ENCODE measurements around the gene TRRAP.

Gene TRRAP

DNA sequence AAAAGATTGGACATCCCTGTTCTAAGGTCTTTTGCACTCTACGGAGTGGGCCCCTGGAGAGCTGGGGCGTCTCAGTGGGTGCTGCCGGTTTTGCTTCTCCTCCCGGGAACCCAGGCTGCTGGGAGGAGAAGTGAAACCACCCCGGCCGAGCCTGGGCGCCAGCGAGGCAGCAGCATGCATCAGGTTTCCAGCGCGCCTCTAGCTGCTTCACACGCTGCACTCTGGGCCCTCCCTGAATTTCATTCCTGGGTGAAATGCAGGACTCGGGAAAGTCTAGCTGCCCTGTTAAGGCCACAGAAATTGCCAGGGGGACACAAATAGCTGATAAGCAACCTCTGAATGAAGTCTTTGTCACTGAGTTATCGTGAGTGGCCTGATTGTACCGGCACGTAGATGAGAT, 127.4 kb downstream of the TRRAP start:
- no peak for DNase-seq (ENCODE audit: low read depth)

DNA sequence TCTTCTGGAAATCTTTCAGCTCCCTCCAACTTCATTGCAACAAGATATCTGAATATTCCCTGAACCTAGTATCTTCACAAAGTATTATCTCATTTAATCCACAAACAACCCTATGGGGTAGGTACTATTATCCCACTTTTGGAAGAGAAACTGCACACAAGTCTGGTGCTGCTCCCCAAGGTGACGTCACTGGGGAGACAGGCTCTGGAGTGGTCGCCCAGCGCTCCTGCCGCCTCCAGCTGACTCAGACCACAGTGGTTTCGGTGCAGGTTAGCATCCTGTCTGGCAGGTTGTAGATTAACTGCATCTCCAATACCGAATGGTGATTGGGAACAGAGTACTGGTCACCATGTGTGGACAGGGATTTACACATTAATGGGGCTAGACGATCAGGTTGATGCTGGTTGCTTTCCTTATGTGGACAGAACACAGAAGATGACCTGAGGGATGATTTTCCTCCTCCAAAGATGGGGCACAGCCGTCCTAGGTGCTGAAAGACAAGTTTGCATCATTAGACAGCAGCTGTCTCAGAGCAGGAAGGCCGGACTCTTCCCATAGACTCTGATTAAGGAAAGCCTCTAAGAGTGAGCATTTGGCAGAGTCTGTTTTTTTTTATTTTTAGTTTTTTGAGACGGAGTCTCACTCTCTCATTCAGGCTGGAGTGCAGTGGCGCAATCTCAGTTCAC, 128.6 kb downstream of the TRRAP start:
- no peak for DNase-seq (ENCODE audit: low read depth)

DNA sequence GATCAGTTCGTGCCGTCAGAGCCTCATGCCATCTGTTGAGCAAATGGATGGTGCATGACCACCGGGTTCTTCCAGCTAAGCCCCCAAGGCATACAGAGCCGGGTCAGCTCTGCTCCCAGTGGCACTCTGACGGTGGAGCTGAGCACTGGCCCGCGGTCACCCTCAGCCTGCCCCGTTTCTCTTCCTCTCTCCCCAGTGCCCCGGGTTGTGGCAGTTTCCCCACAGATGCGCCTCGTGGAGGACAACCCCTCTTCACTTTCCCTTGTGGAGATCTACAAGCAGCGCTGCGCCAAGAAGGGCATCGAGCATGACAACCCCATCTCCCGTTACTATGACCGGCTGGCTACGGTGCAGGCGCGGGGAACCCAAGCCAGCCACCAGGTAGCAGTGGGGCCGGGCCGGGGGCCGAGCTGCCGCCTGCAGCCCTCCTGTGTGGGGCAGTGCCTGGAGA, 129.9 kb downstream of the TRRAP start:
- DNase-seq (ENCODE audit: low read depth): no peak

DNA sequence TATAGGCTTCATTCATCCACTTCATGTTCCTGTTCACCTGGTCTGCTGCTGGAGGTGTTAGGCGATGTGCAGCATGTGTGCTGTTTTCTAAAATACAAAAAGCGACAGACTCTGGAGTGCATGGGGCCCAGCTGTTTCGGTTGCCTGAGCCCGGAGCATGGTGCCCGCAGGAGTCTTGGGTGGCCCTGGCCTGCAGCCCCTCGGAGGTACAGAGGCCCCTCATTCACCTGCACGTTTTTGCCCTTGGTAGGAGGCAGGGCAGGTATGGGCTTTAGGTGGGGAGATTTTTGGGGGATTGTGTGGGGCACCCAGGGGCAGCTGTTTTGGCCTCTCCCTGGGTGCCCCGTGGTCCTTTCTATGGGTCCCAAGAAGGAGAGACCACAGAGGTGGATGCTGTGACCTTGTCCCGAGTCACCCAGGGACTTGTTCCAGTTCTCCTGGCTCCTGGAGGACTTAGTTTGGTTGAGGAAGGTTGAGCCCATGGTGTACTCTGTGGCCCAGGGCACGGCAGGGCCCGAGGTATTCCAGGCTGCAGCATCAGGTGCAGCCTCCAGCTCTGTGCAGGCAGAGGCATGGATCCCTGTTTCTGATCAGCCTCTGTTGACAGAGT, 130.7 kb downstream of the TRRAP start:
- no peak for DNase-seq (ENCODE audit: low read depth)

DNA sequence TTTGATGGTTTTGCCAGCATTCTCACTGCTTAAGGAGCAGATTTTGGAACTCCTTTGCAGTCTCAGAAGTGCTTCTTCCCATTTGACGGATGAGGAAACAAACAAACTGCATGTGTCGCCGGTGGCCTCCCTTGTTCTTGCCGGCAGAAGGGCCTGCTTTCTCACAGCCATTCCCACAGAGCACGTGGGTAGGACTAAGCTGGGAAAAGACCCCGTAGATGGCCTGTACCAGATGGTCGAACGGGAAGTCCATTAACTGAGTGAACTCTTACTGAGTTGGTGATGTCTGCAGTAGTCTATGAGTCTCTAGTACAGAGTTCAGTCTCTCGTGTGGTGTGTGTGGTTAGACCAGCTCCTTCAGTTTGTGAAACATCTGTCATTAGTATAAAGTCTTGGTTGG, 131.9 kb downstream of the TRRAP start:
- no peak for DNase-seq (ENCODE audit: low read depth)

DNA sequence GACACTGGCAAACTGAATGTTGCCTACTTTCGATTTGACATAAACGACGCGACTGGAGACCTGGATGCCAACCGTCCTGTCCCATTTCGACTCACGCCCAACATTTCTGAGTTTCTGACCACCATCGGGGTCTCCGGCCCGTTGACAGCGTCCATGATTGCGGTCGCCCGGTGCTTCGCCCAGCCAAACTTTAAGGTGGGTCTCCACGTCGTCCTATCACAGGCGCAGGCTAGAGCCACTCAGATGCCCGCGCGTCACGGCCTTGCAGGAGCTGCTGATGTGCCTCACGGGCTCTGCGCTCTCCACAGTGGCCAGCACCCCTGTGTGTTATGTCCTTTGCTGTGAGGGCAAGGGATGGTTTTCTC, 133.0 kb downstream of the TRRAP start:
- DNase-seq (ENCODE audit: low read depth): no peak

DNA sequence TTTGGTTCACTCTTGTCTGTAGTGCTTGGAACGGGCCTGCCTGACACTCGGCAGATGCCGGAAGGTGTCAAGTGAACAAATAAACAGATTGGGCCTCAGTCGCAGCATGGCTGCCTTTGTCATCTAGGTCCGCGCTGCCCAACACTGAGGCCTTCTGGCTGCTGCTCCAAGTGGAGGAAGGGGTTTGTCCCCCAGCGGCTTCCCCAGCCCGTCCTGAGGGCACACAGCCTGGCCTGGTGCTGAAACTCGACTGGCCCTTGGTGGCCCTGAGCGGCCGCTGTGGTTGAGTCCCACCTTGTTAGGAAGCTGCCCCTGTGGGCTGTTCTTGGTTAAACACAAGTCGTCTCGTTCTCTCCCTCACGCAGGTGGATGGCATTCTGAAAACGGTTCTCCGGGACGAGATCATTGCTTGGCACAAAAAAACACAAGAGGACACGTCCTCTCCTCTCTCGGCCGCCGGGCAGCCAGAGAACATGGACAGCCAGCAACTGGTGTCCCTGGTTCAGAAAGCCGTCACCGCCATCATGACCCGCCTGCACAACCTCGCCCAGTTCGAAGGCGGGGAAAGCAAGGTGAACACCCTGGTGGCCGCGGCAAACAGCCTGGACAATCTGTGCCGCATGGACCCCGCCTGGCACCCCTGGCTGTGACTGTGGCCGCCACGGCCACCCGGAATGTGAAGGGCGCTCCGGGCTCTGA, 133.5 kb downstream of the TRRAP start:
- DNase-seq (ENCODE audit: low read depth): no peak

DNA sequence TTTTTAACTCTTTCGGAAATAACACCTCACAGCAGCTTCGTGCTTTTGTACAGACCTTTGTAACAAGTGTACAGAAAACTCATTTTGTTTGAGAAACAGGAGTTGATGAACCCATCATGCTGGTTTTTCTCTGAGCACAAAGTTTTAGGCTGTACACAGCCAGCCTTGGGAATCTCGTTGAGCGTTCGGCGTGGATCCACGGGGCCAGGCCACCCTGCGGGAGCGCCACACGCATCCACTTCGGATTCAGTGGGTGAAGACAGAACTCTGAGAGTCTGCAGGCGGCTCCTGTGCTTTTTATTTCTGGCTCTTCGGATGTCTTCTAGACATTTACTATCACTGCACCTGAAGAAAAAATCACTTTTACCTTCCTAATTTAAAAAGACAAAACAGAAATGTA, 134.4 kb downstream of the TRRAP start:
- no peak for DNase-seq (ENCODE audit: low read depth)

DNA sequence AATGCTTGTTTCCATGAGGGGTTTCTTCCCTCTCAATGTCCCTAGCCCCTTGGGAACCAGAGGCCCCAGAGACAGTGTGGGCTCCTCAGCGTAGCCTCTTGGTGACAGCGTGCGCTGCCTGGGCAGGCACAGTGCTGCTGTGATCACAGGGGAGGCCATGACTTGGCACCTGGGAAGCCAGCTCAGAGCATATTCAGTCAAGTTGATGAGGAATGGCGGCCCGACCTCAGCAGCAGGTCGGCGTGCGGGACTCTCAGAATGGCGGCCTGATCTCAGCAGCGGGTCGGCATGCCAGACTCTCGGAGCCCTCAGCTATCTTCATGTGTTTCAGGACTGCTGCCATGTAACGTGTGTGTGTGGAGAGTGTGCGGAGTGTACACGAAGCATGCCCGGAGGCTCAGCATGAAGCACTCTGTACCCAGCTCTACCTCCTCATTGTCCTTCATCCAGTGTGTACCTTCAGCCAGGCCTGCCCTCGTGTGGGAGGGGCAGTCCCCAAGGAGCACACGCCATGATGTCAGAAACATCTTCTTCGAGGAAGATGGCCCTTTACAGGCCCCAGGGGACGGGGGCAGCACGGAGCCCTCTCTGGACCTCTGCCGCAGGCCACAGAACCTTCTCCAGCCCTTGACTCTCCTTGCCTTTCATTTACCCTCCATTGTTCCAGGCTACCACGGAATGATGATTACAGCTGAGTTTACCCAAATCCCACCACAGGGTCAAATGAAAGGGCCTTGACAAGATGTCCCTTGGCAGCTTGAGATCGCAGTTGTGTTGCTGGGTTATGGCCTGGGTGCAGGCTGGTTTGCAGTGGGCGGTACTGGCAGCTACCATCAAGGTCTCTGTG, 135.2 kb downstream of the TRRAP start:
- DNase-seq (ENCODE audit: low read depth): no peak

DNA sequence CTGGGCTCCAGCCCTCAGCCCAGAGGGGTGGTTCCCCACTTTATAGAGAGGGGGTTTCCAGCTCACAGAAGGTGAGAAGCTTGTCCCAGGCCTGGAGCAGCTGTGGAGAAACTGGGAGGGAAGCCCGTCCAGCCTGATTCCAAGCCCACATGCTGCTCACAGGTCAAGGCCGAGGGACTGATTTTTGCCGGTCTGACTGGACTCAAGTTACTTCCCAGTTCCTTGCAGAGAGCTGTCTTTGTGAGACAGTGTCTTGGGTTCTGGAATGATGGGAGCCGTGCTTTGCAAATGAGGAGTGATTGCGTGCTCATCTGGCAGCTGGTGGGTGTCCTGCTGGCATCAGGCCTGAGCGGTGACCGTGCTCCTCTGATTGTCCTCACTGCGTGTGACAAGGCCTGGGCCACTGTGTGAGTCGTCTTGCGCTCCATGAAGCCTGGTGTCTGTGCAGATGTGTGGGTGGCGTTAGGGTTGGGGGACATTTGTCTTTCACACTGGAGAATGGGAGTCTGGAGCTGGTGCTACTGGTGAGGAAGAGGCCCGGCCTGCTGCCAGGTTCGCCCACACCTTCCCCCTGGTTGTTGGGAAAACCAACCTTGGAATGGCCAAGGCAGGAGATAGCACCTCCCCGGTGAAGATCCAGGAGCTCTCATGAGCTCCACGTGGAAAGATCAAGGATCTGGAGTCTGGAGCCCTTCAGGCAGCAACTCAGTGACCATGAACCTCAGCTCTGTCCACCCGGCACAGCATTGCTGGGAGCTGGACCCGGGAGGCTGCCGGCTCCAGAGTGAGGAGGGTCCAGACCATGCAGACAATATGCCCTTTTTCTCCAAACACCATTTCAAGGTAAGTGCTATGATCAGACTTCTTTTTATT, 136.0 kb downstream of the TRRAP start:
- DNase-seq (ENCODE audit: low read depth): no peak

DNA sequence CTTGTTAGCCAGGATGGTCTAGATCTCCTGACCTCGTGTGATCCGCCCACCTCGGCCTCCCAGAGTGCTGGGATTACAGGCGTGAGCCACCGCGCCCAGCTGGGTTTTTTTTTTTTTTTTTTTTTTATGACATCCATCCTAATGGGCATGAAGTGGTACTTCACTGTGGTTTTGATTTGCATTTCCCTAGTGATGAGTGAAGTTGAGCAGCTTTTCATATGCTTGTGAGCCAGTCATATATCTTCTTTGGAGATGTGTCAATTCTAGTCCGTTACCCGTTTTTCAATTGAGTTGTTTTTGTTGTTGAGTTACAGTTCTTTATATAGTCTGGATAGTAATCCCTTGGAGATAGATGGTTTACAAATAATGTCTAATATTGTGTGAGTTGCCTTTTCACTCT, 137.9 kb downstream of the TRRAP start:
- no peak for DNase-seq (ENCODE audit: low read depth)

DNA sequence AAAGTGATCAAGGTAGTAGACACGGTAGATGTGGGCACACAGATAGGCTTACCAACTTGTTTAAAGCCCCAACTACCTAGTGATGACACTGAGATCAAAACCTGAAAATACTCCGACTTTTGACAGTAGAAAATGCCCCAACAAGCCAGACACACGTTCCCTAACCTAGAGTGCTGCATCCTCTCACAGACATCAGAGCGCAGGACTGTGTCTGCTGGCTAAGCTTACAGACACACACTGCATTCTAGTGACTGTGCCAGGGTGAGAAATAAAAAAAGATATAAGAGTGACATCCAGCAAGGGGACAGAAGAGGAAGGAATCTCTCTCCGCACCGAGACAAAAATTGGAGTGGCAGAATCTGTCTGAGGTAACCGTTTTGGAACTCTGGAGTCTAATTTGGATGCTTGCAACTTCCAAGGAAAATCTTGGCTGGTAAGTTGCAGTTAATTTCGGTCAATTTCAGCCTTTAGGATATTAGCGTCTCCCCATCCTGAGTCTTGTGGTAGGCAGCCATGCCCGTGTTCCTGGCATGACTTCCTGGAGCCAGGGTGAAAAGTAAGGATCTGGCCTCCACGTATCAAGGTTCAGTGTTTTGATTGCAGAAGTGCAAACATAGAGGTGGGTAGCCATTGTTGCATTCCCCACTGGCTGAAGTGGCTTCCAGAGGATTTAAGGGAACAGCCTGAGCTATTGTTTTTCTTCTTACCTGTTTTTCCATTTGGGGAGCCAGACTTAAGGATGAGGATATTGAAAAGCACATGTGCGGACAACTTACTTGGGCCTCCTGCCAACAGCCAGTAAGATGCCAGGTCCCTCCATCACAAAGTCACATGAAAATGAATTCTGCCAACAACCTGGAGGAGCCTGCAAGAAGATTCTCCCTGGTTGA, 141.4 kb downstream of the TRRAP start:
- DNase-seq (ENCODE audit: low read depth): no peak

DNA sequence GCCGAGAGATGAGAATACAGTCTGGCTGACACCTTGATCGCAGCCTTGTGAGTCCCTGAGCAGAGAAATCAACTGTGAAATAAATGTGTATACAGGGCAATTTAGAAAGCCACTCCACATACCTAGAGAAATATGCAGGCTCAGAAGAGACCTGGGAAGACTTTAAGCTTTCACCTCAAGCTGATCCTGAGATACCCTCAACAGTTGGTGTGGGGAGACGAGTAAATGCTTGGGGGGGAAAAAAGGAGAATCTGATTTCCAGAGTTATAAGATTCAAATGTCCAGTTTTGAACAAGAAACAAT, 142.0 kb downstream of the TRRAP start:
- DNase-seq (ENCODE audit: low read depth): no peak

DNA sequence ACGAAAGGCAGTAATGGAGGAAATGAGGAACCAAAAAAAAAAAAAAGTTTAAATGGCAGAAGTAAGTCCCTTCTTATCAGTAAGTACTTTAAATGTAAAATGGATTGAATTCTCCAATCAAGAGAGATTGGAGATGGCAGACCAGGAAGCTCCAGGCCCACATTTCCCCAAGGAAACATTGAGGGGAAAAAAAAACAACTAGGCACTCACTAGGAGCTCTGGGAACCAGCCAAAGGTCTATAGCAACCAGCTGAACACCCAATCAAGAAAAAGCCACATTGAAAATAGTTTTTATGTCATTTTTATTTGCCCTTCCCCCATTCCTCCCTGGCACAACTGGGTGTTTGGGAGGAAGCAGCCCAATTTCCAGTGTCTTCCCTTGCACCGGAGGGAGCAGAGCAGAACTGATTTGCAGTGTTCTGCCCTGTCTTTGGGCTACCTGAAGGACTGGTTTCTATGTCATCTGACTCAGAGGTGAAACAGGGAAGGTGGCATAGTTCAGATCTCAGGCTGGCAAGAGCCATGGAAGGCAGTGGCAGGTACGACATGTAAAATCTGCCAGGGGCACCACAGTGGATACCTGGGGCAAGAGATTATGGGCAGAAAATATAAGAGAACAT, 143.7 kb downstream of the TRRAP start:
- DNase-seq (ENCODE audit: low read depth): peak; percentile 27

DNA sequence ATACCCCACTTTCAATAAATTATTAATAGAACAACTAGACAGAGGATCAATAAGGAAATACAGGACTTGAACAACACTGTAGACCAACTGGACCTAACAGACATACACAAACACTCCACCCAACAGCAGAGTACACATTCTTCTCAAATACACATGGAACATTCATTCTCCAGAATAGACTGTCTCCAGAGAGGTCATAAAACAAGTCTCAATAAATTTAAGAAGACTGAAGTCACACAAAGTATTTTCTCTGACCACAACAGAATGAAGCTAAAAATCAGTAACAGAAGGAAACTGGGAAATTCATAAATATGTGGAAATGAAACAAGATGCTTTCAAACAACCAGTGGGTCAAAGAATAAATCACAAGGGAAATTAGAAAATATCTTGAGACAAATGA, 145.7 kb downstream of the TRRAP start:
- DNase-seq (ENCODE audit: low read depth): peak; percentile 38

DNA sequence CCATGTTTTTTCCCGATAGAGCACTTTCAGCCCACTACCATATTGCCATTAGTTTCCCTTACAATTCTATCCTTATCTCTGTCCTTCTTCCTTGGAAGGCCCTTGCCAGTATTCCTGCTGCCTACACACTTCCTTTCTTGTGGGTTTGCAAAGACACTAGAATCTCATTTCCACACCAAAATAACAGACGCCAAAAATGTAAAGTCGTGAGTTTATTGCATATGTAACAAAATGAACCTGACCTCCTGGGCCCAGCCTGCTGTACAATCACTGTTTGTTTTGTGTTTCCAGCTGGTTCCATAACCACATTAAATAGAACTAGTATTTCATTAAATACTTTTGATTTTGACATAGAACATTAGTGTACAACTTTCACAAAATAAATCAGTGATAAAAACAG, 148.9 kb downstream of the TRRAP start:
- no peak for DNase-seq (ENCODE audit: low read depth)

DNA sequence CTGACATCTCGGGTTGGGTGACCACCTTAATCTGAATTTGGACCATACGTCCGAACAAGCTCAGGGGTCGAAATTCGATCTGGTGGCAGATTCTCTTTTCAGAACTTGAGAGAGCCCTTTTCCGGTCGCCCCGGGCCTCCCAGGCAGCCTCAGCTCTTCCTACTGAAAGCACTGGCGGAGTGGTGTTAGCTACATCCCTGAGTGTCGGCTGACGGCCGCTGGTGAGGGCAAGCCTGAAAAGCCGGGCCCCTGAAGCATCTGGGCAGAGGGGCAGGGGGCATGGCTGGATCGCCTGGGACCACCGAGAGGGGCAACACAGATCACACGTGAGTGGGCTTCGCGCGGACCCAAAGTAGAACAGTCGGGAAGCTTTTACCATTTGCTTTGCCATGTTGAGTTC, 149.5 kb downstream of the TRRAP start:
- DNase-seq (ENCODE audit: low read depth): no peak

DNA sequence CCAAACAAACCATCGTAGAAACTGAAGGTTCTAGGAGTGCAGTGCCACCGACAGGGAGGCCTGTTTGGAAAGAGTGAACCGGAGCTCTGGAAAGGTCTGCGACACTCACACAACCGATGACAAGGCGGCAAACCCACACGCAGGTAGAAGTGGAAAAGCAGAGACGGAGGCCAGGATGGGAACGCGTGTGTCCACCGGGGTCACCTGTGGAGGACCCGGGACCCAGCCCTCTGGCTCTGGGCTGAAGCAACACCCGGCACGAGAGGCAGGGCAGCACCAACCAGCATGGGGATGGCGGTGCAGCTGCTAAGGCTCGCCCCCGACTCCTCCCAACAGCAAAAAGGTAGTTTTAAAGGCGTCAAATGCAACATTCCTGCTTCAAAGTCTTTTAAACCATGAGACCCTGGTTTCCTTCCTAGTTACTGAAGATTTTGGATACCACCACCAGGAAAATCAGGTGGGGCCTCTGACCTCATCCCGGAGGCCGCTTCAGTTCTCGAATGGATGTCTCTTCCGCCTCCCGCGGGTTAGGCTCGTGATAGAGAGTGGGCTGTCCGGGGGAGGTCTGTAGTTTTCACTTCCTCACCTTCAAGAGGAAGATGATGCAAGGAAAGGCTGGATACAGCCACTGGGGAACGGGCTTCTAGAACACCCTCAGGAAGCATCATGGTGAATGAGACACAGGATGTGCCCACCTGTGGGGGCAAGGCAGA, 150.1 kb downstream of the TRRAP start:
- no peak for DNase-seq (ENCODE audit: low read depth)
